ENCODE results near the gene RAB38.

Gene RAB38

GRCh38 chr11:88179971-88180629, 4.9 kb upstream of the RAB38 start:
- H3K4me3 Mint-ChIP-seq, result peak overlapping the region; percentile 77 to 85
- H3K4me1 Mint-ChIP-seq, result peaks cover 57% of the 10 kb centered on the region
- peak overlapping the region; percentile 95 to 96 for H3K27ac Mint-ChIP-seq
- DNase-seq, result no peak
- peak; percentile 52 for ATAC-seq
- peaks cover 29% of the 10 kb centered on the region for H3K27me3 Mint-ChIP-seq
- peaks cover 0 to 4% of the 10 kb centered on the region in 2 donors for H3K9me3 Mint-ChIP-seq

- DNase-seq (peak; percentile 65 to 76), ATAC-seq (peak; percentile 76)
- Mint-ChIP-seq H3K27ac (peak overlapping the region; percentile 95 to 96), H3K9me3 (peaks cover 0 to 4% of the 10 kb centered on the region in 2 donors), H3K4me1 (peaks cover 65% of the 10 kb centered on the region), H3K27me3 (peaks cover 29% of the 10 kb centered on the region), H3K4me3 (peak overlapping the region; percentile 77 to 85)
These were observed 3.9 kb upstream of the RAB38 start for GRCh38 chr11:88179141-88179540.

DNA sequence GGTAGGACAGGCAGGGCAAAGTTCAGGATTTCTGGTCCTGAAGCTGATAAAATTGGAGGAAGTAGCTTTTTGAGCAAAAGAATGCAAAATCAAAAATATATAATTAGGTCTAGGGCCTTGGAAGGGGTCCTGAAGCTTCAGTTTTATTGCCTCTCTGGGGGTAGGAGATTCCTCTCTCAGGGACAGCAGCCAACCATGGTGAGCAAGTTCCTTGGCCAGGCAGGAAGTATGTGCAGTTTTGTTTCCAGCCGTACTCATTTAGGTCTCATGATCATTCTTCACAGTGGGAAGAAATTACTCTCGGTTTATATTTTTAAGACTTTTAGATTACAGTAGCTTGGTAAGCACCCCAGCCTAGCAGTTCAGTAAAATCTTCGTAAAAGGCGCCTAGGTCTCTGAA, 2.9 kb upstream of the RAB38 start:
- peaks cover 20% of the 10 kb centered on the region for H3K27me3 Mint-ChIP-seq
- peak overlapping the region in 1 of 2 donors; percentile 10 for H3K4me3 Mint-ChIP-seq
- ATAC-seq, result no peak
- H3K4me1 Mint-ChIP-seq, result peaks cover 73% of the 10 kb centered on the region
- H3K27ac Mint-ChIP-seq, result peak overlapping the region; percentile 85 to 96
- DNase-seq, result no peak
- H3K9me3 Mint-ChIP-seq, result no peaks in the 10 kb centered on the region

- Mint-ChIP-seq H3K4me3 (peak overlapping the region; percentile 84 to 89), H3K27ac (peak overlapping the region in 1 of 2 donors; percentile 96), H3K27me3 (peaks cover 3% of the 10 kb centered on the region), H3K4me1 (peaks cover 71% of the 10 kb centered on the region), H3K9me3 (no peaks in the 10 kb centered on the region)
- ATAC-seq, result peak; percentile 30
- DNase-seq, result no peak
These were observed 379 bp upstream of the RAB38 start for GRCh38 chr11:88175569-88176075.

- peak overlapping the region; percentile 94 to 96 for H3K27ac Mint-ChIP-seq
- DNase-seq, result no peak
These were observed 1.3 kb downstream of the RAB38 start for GRCh38 chr11:88173956-88174355.

DNA sequence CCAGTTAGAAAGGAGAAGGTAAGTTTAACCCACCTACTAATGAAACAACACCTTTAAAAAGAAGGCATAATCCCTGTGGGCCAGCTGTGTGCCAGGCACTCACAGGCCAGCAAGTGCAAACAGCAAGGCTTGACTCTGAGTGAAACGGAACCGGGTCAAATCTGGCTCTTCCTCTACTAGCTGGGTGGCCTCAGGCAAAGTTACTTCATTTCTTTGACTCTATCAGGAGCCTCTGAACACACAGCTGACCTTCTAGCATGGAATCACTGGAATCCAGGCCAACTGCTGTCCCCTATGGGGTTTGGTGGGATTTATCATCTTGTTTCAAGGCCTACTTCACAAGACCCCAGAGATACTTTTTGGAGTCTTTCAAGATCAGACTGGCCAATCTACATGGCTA, 3.3 kb downstream of the RAB38 start:
- peaks cover 4% of the 10 kb centered on the region for H3K27me3 Mint-ChIP-seq
- no peak for ATAC-seq
- no peak overlapping the region for H3K27ac Mint-ChIP-seq
- H3K4me1 Mint-ChIP-seq, result peaks cover 43% of the 10 kb centered on the region
- DNase-seq, result no peak
- no peaks in the 10 kb centered on the region for H3K9me3 Mint-ChIP-seq
- H3K4me3 Mint-ChIP-seq, result no peak overlapping the region

More at GRCh38 chr11:88173956-88174355, 1.3 kb downstream of the RAB38 start:
- Mint-ChIP-seq H3K4me1 (peaks cover 60% of the 10 kb centered on the region), H3K27me3 (no peaks in the 10 kb centered on the region), H3K9me3 (no peaks in the 10 kb centered on the region), H3K4me3 (peak overlapping the region; percentile 84 to 89)
- ATAC-seq, result no peak

- ATAC-seq, result no peak
- Mint-ChIP-seq H3K4me1 (peaks cover 36% of the 10 kb centered on the region), H3K4me3 (no peak overlapping the region), H3K27ac (no peak overlapping the region), H3K27me3 (peaks cover 8% of the 10 kb centered on the region), H3K9me3 (no peaks in the 10 kb centered on the region)
- no peak for DNase-seq
These were observed 4.6 kb downstream of the RAB38 start for GRCh38 chr11:88170673-88171072.

GRCh38 chr11:88169881-88170280, 5.4 kb downstream of the RAB38 start:
- Mint-ChIP-seq H3K4me1 (peaks cover 28% of the 10 kb centered on the region), H3K27ac (no peak overlapping the region), H3K4me3 (no peak overlapping the region), H3K27me3 (peaks cover 8% of the 10 kb centered on the region), H3K9me3 (no peaks in the 10 kb centered on the region)
- no peak for DNase-seq
- no peak for ATAC-seq

- ATAC-seq (no peak), DNase-seq (no peak)
- H3K27me3 Mint-ChIP-seq, result peaks cover 8% of the 10 kb centered on the region
- H3K9me3 Mint-ChIP-seq, result no peaks in the 10 kb centered on the region
- no peak overlapping the region for H3K4me3 Mint-ChIP-seq
- H3K27ac Mint-ChIP-seq, result no peak overlapping the region
- H3K4me1 Mint-ChIP-seq, result peaks cover 25% of the 10 kb centered on the region
These were observed 5.8 kb downstream of the RAB38 start for GRCh38 chr11:88169471-88169870.

DNA sequence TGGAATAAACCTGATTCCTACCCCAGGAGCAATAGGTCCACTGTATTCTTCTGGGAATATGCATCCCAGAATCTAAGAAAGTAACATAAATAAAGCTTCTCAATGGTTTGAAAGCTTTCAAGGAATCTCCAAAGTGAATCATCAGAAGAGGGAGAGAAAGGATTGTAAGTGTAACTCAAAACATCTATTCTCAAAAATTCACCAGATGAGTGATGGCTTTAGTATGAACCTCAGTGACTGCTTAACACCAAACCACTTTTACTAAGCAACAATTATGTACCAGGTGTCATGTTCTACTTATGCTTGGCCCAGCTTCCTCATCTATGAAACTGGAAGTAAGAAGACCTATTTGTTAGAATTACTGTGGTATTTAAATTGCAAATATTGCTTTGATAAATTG, 7.4 kb downstream of the RAB38 start:
- H3K27ac Mint-ChIP-seq, result no peak overlapping the region
- no peak for DNase-seq
- H3K27me3 Mint-ChIP-seq, result peaks cover 10% of the 10 kb centered on the region
- no peak overlapping the region for H3K4me3 Mint-ChIP-seq
- no peaks in the 10 kb centered on the region for H3K9me3 Mint-ChIP-seq
- ATAC-seq, result peak; percentile 55
- H3K4me1 Mint-ChIP-seq, result peaks cover 14% of the 10 kb centered on the region

DNA sequence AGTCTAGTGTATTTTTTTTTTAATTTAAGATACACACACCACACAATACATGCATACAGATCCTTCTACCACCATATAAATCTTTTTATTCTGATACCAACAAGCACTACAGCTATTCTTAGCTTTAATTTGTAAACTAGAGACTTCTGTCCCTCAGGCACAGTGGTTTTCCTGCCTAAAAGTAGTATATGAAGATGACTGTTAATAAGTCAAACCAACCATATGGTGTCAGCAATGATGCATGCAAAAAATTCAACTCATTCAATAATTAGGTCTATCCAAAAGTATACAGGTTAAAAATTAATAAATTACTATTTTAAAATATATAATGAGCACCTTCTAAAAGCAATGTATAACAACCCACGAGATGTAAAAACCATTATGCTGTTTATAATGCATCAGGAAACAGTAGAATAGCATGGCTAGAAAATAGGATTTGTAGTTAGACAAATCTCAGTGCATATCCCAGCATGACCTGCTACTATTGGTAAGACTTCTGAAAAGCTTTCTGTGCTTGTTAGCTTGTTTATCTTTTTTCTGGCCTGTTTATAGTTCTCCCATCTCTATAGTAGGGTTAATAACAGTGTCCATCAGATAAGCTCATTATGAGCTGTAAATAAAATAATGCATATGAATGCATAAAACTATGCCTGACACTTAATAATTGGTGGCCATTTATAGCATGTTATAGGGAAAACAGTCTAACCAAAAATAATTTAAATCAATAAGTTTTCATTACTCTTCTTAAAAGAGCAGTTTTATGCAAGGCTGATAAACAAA, 10.2 kb downstream of the RAB38 start:
- no peak overlapping the region for H3K27ac Mint-ChIP-seq
- H3K9me3 Mint-ChIP-seq, result peaks cover 0 to 1% of the 10 kb centered on the region in 2 donors
- ATAC-seq (no peak), DNase-seq (no peak)
- H3K27me3 Mint-ChIP-seq, result peaks cover 16% of the 10 kb centered on the region
- H3K4me3 Mint-ChIP-seq, result no peak overlapping the region
- peaks cover 3% of the 10 kb centered on the region for H3K4me1 Mint-ChIP-seq

DNA sequence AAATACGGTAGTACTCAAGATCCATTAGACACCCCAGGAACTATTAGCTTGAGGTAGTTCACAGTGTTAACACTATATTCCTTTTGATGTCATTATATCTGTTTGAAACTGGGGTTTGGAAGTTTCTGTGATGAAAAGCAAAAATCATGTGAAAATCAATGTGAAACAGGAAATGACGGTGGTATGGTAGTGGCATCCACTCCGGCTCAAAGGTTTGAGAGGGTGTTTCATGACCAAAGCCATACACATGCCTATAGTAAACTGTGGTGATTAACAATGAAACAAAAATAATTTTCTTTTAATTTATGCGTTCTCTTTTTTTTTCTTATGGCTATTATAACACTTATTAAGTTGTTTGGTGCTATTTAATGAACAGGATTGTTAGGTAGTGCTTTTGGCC, 10.9 kb downstream of the RAB38 start:
- Mint-ChIP-seq H3K9me3 (peaks cover 0 to 8% of the 10 kb centered on the region in 2 donors), H3K27me3 (peaks cover 23% of the 10 kb centered on the region), H3K4me1 (no peaks in the 10 kb centered on the region), H3K4me3 (no peak overlapping the region), H3K27ac (no peak overlapping the region)
- DNase-seq, result no peak
- peak; percentile 66 for ATAC-seq

GRCh38 chr11:88158081-88158480, 17.2 kb downstream of the RAB38 start:
- no peak for DNase-seq
- H3K4me1 Mint-ChIP-seq, result no peaks in the 10 kb centered on the region
- no peak overlapping the region for H3K27ac Mint-ChIP-seq
- H3K27me3 Mint-ChIP-seq, result peaks cover 33% of the 10 kb centered on the region
- H3K9me3 Mint-ChIP-seq, result peaks cover 14 to 35% of the 10 kb centered on the region in 2 donors
- H3K4me3 Mint-ChIP-seq, result no peak overlapping the region
- ATAC-seq, result no peak

GRCh38 chr11:88157370-88157769, 17.9 kb downstream of the RAB38 start:
- no peak for ATAC-seq
- Mint-ChIP-seq H3K4me1 (no peaks in the 10 kb centered on the region), H3K9me3 (peaks cover 14 to 35% of the 10 kb centered on the region in 2 donors), H3K4me3 (no peak overlapping the region), H3K27me3 (peaks cover 26% of the 10 kb centered on the region), H3K27ac (no peak overlapping the region)
- no peak for DNase-seq

- ATAC-seq (no peak), DNase-seq (no peak)
- H3K4me3 Mint-ChIP-seq, result no peak overlapping the region
- no peak overlapping the region for H3K27ac Mint-ChIP-seq
- H3K9me3 Mint-ChIP-seq, result peaks cover 6 to 12% of the 10 kb centered on the region in 2 donors
- peaks cover 8% of the 10 kb centered on the region for H3K27me3 Mint-ChIP-seq
- no peaks in the 10 kb centered on the region for H3K4me1 Mint-ChIP-seq
These were observed 22.9 kb downstream of the RAB38 start for GRCh38 chr11:88152381-88152780.

DNA sequence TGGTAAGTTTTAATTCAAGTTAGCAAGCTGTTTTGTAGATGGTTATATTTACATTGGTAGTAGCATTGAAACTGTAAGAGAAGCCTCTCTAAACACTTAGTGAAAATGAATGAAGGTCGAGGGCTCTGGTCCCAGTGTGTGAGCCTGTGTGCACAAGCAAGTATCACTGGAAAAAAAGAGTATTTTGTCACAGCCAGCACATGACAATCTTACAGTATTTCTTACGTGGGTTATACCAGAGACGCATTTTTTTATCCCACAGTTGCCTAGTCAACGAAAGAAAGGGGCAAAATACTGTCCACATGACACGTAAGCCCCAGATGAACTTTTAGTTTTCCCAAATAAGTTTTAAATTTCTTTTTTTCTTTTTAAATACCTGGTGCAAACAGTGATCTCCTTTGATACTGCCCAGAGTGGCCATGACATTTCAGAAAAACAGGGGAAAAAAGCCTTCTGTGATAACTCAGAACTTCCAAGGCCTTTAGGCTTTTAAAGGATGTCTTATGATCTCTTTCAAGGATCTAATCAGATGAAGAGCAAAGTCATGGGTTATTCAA, 23.5 kb downstream of the RAB38 start:
- Mint-ChIP-seq H3K27me3 (peaks cover 8% of the 10 kb centered on the region), H3K4me3 (no peak overlapping the region), H3K27ac (no peak overlapping the region), H3K9me3 (peaks cover 6 to 8% of the 10 kb centered on the region in 2 donors), H3K4me1 (no peaks in the 10 kb centered on the region)
- no peak for DNase-seq
- no peak for ATAC-seq
